ENCODE results near the gene GALNT18.

GALNT18 gene

DNA sequence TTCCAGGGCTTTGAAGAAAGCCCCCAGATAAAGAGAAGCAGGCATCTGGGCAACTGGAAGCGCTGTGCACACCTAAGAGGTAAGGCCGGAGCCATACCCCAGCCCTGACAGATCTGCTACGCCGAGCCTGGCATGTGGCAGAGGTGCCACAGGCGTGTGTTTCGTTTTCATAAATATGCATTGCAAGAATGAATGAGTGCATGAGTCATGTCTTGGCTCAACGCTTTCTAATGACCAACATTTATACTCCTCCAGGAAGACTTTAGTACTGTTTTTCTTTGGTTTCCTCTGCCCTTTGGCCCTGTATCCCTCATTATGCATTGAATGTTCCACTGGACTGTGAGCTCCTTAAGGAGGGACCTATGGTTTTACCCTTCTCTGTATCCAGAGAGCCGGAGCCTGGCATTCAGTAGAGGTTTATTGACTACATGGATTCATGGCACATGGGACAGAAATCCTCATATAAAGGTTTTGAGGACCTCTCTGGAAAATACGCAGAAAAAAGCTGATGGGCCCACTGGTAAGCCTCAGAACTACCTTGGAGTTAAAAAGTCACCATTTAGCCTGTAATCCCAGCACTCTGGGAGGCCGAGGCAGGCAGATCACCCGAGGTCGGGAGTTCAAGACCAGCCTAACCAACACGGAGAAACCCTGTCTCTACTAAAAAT is 229.9 kb downstream of the GALNT18 start:
- DNase-seq (ENCODE audit: low read depth in 2 of 3, low spot score in 2 of 3), result no peak

DNA sequence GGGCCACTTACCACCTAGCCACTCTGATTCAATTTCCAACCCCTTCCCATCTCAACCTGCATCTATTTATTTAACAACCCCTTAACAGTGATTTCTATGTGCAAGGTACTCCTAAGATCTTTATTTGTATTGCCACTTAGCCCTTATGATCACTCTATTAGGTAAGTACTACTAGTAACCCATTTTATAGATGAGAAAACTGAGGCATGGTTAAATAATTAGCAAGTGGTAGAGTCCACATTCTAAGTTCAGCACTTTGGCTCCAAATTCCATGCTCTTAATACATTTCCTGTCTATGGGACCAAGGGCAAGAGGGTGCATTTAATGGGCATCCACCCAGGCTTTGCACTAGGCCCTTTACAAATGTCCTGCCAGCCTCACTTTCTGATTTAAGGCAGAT is 230.6 kb downstream of the GALNT18 start:
- no peak for DNase-seq (ENCODE audit: low read depth in 2 of 3, low spot score in 2 of 3)

DNA sequence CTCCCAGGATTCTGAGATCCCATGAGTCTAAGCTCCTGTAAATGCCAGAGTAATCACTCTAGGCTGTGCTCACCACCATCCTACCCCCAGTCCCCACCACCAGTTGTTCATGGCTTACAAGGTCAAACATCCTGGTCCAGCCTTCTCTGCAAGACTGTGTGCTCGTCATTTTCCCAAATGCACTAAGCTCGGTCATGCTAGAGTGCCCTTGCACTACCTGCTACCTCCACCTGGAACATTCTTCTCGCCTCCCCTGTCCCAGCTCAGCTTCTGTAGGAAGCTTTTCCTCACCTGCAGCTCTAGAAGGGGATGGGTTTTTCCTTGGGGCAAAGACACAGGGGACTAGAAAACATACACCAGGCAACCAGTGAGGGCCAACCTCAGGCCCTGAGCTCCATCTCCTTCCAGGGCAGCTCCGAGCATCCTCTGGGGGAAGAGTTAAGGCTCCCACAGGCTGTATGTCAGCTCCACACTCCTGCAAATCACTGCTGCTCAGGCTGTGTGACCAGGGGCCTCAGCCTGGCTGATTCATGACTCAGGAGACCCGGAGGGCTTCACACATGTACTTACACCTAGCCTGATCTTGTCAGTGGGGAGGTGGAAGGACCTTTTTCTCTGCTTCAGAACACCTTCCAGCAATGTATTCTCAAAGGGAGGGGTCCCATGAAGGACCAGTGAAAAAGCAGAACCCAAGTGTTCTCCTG is 231.6 kb downstream of the GALNT18 start:
- no peak for DNase-seq (ENCODE audit: low read depth in 2 of 3, low spot score in 2 of 3)

DNA sequence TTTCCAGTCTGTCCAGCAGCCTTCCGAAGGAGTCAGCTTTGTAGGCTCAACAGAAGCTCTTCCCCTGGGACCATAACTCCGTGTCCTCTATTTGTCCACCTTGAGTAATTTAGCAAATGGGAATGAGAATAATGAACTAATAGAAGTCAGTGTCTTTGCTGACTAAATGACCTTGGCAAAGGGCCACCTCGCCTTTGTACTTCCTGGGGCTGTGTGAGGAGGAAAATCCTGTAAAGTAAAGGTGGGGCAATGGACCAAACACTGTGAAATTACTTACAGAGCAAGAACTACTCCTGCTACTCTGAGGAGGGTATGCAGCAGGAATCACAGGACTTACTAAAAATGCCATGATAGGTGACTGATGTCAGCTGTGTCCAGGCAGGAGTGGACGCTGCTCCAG is 232.6 kb downstream of the GALNT18 start:
- no peak for DNase-seq (ENCODE audit: low read depth in 2 of 3, low spot score in 2 of 3)

DNA sequence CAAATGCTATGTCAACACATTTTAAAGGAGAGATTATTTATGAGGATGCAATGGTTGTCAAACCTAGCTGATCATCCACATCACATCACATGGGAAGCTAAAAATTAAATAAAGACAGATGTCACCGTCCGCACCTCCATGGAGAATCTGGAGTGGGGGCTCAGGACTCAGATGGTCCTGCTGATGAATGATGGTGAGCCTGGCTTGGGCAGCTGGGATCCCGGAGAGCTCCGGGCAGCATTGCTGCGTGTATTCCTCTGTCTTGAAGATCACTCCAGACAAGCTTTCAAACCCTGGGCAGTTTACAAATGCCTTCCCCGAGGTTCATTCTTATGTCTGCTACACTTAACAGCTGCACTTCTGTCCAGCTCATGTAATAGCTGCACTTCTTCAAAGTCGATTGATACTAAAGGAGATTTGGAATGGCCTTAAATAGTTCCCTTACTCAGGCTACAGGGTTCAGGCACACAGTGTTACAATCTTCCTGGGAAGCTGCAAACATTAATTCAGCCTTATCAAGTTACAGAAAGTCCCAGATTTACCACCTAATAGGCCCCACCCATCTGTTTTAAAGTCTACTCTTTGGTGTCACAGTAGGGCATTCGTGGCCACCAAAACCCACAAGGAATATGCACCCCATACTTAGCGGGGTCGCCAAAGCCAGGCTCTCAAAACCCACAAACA is 234.0 kb downstream of the GALNT18 start:
- no peak for DNase-seq (ENCODE audit: low read depth in 2 of 3, low spot score in 2 of 3)

DNA sequence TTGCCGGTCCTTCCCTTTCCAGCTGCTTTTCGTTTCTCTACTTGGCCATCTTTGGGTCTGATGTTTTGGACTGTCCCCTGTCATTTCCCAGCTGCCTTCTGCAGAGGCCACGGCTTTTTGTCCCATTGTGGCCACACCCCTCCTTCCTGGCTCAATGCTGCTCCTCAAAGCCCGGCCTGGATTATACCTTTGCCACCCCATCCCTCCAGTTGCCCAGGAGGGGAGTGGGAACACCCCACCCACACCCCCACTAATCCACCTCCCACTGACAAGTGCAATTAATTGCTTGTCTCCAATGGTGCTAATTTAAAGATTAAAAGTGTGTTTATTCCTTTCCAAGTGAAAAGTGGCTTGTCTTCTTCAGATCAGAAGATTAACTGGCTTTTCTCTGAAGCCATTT is 234.6 kb downstream of the GALNT18 start:
- no peak for DNase-seq (ENCODE audit: low read depth in 2 of 3, low spot score in 2 of 3)

DNA sequence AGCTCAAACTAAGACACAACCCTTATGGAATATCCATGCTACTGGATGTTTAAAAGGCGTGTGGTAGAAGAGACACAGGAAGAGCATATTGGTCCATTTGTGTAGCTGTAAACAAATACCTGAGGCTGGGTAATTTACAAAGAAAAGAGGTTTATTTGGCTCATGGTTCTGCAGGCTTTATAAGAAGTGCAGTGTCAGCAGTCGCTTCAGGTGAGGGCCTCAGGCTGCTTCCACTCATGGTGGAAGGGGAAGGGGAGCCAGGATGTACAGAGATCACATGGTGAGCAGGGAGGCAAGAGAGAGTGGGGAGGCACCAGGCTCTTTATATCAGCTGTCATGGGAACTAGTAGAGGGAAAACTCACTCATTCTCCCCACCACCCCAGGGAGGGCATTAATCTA is 237.0 kb downstream of the GALNT18 start:
- DNase-seq (ENCODE audit: low read depth in 2 of 3, low spot score in 2 of 3), result no peak

DNA sequence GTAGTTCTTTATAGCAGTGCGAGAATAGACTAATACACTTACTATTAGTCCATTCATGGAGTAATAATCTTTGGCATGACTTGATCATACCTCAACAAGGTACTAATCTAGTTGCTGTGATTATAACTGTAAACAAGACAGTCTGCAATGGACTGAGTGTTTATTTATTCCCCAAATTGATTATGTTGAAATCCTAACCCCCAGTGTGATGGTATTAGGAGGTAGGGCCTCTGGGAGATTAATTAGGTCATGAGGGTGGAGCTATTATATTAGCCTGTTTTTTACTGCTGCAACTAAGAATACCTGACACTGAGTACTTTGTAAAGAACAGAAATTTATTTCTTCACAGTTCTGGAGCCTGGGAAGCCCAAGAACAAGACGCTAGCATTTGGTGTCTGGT is 237.8 kb downstream of the GALNT18 start:
- DNase-seq (ENCODE audit: low read depth in 2 of 3, low spot score in 2 of 3), result no peak

DNA sequence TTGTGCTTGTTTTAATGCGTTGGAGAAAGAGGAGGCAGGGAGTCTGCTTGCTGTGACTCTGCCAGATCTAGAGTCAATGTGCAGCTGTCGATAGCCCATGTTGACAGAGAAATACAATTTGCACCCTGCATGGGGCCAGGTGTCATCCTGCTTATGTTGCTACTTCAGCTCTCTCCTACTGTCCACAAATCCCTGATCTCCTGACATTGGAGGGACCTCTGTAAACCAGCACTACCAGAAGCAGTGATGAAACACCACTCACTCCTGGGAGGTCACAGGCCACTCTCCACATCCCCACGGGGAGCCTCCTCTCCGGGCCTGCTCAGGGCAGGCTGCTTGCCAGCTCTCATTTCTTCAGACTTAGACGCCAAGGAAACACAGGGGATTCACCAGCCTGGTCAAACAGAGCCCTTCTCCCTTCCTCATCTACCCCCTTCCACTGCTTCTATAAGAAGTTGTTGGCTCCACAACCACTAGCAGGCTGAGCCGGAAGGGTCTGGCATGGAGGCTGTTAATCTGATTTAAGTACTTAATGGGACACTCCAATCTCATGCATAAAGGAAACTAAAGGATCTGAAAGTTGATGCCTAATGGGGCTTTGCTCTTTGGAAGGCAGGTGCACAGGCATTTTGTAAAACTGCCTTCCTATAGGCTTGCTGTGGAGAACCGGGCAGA is 238.8 kb downstream of the GALNT18 start:
- DNase-seq (ENCODE audit: low read depth in 2 of 3, low spot score in 2 of 3), result no peak

DNA sequence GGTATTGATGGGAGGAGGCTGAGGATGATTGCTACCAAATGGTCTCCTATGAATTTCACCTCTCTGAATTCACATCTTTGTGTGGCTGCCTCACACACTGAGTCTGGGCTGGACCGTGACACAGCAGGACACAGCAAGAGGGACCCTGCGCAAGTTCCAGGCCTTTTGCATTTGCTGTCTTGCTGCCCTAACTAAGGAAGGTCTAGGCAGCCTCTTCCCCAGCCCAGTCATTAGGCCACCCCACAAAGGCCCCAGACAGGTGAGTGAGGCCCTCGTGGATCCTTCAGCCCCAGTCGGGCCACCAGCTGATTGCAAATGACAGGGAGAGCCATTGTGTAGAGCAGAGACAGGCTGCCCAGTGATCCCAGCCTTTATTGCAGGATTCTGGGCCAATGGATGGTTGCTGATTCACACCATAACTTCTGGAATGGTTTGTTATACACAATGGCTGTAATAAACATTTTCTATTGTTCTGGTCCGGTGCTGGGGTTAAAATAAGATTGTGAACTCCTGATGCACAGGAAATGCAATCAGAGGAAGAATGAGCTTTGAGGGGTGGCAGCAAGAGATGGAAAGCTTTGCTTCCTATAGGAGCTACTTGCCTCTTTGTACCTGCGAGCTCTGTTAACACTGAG is 240.2 kb downstream of the GALNT18 start:
- DNase-seq (ENCODE audit: low read depth in 2 of 3, low spot score in 2 of 3), result no peak

DNA sequence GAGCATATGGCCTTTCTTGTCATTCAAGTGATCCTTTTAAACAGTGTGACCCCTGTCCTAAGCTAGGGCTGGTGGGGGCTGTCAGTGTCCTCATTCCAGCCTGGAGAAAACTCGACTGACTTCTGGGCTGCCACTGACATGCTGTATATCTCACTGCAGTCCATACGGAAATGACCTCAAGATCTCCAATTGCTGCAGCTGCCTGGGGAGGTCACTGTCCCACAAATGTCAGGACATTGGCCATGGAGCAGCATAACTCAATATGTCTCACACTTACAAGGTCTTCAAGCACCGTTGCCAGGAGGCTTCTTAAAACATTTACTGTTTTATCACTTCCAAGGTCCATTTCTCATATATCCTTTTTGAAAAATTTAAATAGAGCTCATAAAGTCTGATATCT is 240.9 kb downstream of the GALNT18 start:
- no peak for DNase-seq (ENCODE audit: low read depth in 2 of 3, low spot score in 2 of 3)

DNA sequence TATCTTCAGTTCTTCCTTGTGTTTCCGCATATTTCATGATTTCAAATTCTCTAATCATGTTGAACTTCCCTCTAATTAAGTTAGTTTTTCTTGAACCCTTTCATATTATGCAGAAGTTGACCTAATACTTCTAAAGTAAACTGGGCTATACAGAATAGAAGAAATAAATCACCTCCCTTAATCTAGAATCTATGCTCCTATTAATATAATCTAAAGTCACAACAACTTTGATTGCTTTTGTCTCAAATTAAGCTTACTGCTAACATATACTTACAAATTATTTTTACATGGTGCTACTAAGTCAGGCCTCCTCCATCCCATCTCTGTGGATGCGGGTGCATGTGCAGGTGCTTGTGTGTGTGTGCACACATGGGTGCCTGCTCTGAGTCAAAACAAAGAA is 241.5 kb downstream of the GALNT18 start:
- DNase-seq (ENCODE audit: low read depth in 2 of 3, low spot score in 2 of 3), result no peak

DNA sequence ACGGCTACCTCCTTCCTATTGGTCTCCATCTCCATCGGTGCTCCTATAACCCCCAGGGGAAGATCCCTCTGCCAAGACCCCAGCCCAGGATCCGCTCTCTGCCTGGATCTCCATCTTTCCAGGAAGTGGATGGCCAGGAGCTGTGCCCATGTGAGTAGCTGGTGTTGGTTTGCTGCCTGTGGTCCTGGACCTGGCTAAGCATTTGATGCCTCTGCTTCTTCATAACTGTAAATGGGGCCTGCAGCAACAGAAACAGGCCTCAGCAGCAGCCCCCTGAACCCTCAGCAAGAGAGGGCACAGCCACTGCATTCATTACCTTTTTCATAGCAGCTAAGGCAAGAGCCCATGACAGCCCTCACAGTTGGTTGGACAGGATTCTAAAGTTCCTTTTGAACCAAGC is 242.1 kb downstream of the GALNT18 start:
- no peak for DNase-seq (ENCODE audit: low read depth in 2 of 3, low spot score in 2 of 3)

DNA sequence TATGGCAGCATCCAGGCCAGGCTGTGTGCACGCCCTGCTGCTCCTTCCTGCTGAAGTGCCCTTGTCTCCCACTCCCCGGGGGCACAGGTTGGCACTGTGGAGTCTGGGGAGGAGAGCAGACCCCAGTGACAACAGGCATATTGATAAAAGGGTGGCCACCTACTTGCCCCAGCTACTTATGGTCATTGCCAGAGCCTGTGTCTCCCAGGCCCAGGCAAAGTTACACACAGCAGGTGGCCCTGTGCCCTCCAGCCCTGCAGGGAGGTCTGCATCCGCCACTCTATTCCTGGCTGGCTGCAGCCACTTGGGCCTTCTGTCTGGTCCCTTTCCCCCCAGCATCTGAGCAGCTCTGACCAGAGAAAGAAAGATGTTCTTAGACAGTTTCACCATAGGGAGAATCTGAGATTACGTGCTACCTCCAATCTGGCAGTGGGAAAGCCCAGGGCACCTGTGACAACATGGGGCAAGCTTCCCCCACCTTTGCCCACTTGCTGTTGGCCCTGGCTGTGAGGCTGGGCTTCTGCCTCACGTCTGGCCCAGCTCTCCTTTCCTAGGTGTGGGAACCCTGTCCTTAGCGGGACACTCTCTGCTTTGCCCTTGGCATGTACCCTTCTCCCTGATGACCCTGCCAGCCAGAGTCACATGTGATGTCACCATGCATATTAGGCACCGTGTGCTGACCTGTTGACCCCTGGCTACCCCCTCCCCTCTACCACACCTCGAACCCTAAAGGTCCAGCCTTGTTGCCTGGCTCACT is 243.4 kb downstream of the GALNT18 start:
- DNase-seq (ENCODE audit: low read depth in 2 of 3, low spot score in 2 of 3), result no peak

DNA sequence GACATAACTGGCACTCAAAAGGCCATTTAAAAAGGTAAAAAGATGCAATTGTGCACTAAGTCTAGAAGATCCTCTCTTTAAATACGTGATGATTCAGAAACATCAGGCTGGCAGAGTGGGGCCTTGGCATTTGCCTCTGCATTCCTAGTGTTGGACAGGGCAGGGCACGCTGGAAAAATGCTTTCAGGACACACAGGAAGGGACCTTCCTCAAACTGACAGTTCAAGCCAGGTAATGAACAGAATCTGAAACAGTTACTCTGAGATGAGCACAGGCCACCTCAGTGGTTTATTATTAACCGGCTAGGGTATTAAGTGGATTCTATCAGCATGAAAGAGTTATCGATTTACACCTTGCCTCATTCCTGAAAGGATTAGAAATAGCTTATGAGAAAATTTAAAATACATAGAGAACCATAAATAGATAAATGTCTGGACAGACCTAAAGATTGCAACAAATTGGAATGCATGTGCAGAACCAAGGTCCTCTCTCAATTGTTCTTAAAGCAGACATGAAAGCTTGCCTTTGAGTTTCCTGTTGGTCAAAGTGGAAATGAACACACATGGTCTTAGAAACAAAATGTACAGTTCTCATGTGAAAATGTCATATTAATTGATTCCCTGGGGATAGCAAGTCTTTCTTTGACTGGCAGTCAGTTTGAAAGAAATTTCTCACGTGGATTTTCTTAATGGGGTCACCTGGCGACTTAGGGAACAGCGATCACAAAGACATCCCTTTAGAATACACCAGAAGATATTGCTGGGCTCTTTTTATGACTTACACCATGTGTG is 247.3 kb downstream of the GALNT18 start:
- DNase-seq (ENCODE audit: low read depth in 2 of 3, low spot score in 2 of 3), result no peak

DNA sequence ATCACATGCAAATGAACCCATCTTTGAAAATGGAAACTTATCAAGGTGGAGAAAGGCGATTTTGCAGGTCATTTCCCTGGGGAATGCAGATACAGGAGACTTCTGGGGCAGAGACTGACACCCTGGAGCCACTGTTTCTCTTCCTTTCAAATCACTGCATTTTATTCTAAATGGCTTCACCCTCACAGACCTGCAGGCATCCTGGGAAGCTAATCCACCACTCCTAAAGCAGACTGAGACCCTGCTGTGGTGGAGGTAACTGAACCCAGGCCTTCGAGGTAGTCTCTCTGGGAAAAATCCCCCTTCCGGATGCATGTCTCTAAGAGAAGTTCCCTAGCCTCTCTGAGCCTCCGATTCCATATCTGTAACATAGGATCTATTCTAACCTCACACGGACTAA is 247.9 kb downstream of the GALNT18 start:
- no peak for DNase-seq (ENCODE audit: low read depth in 2 of 3, low spot score in 2 of 3)

DNA sequence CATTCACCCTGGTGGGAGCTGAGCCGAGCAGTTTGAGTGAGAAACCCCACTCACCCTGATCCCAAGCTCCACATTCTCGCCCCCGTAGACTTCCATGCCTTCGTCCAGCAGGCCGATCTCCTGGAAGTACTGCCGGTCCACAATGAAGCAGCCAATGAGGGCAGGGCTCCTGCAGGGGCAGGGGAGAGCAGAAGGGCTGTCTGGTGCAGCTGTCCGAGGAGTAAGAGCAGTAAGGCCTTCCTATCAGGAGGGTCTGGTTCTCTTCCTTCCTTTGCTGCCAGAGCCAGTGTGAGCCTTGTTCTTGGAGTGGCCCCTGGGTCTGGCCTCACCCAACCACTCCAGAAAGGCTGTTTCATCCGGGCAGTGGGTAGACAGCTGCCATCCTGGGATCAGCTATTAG is 249.3 kb downstream of the GALNT18 start:
- DNase-seq (ENCODE audit: low read depth in 2 of 3, low spot score in 2 of 3), result no peak

DNA sequence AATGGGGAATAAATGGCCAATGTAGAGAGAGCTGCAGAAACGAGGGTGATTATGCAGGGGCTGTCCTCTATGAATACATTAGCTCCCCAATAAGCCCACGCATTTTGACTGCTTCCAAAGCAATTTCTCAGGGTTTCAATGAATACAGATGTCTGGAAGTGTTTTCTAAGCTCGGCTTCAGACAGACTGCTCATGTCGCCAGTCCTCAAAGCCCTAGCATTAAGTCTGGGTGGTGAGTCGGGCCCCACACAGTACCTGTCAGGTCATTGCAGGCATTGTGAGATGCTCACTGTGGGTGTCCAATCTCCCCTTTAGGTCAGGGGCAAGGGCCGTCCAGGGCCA is 250.9 kb downstream of the GALNT18 start:
- DNase-seq (ENCODE audit: low read depth in 2 of 3, low spot score in 2 of 3), result no peak

DNA sequence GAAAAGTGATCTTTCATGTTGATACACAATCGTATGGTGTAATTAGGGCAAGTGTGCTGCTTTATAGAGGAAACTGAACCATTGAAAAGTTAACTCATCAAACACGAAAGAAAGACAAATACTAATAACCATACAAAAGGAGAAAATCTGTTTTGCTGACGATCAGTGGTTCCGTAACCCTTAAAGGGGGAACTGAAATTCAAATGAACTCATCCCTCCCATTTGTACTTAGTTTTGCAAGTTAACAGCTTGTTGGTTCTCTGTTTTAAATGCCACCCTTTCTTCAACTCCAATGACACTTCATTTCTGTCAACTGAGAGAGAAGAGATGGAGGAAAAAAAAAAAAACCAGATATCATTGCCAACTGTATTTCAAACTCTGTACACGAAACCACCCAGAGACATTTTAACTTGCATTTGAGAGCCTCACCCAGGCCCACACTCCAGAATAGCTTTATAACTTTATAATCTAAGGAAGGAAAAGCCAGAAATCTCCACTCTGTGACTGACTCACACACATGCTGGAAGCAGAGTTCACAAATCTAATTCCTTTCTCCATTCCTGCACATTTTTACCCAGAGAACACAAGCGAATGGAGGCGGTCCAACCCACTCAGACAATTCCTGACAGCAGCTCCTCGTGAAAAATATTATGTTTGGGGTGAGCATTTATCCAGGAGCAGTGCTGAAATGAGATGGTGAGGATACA is 251.4 kb downstream of the GALNT18 start:
- no peak for DNase-seq (ENCODE audit: low read depth in 2 of 3, low spot score in 2 of 3)
